OCI-LY7 (cell line): ENCODE data around the gene ALPL. TPM values are rescaled to one million over a fixed set of nuclear protein-coding genes. Genes with fewer than 3 reads are reported as not detected.

ENCODE experiments used
- BruUV-seq: library from RNA; stranded (reverse); fragments of 400-500 nt; replicated peaks from 2 replicates; lab custom pipeline; 2021; lab: Mats Ljungman, UMichigan
- CTCF ChIA-PET: fragments of 300-600 bp; sonication (Branson Sonifier 250); formaldehyde crosslinking; loops from one replicate; lab custom pipeline; 2022; ENCODE audit warnings: antibody characterized with exemption; ENCODE audit not compliant: unreplicated experiment; lab: Charles Lee
- POLR2A ChIA-PET: fragments of 300-600 bp; sonication (Branson Sonifier 250); formaldehyde crosslinking; loops from one replicate; lab custom pipeline; 2022; ENCODE audit warnings: antibody characterized with exemption; lab: Charles Lee
- DNase-seq: peaks from one replicate; pipeline ENCODE4 v3.0.0-alpha.2; 2015; ENCODE audit warnings: low spot score
- H2AFZ ChIP-seq: fragments of 200-600 bp; sonication (generic), shearing (Covaris generic); 2 replicates; pipeline ENCODE4 v1.6.1; 2014; ENCODE audit warnings: mild to moderate bottlenecking, antibody characterized with exemption, low read length, moderate library complexity
- H3K27ac ChIP-seq: fragments of 200-600 bp; sonication (generic); 2 replicates; pipeline ENCODE4 v1.5.1; 2014; ENCODE audit warnings: mixed run types, low read depth, mild to moderate bottlenecking, moderate library complexity, low read length, inconsistent platforms; ENCODE audit not compliant: poor library complexity, severe bottlenecking
- H3K36me3 ChIP-seq: fragments of 200-600 bp; sonication (generic); 2 replicates; pipeline ENCODE4 v1.6.1; 2014; ENCODE audit warnings: mild to moderate bottlenecking, antibody characterized with exemption, low read length, moderate library complexity, mixed read lengths; ENCODE audit not compliant: insufficient read depth
- H3K4me1 ChIP-seq: fragments of 200-600 bp; sonication (generic); 2 replicates; pipeline ENCODE4 v1.5.1; 2014; ENCODE audit warnings: mild to moderate bottlenecking, low read length; ENCODE audit not compliant: insufficient read depth, poor library complexity, severe bottlenecking
- H3K4me2 ChIP-seq: fragments of 200-600 bp; sonication (generic); 2 replicates; pipeline ENCODE4 v1.6.1; 2014; ENCODE audit warnings: mild to moderate bottlenecking, low read length
- H3K4me3 ChIP-seq: fragments of 200-600 bp; sonication (generic); 2 replicates; pipeline ENCODE4 v1.5.1; 2014; ENCODE audit warnings: mild to moderate bottlenecking, low read depth, low read length; ENCODE audit not compliant: poor library complexity, severe bottlenecking
- H3K79me2 ChIP-seq: fragments of 200-600 bp; sonication (generic); 2 replicates; pipeline ENCODE4 v1.6.1; 2016; ENCODE audit warnings: low read depth, mild to moderate bottlenecking, low read length, moderate library complexity, mixed read lengths; ENCODE audit not compliant: insufficient read depth
- H3K9me2 ChIP-seq: fragments of 200-600 bp; sonication (generic); 2 replicates; pipeline ENCODE4 v1.6.1; 2016; ENCODE audit warnings: mild to moderate bottlenecking, low read length, mixed read lengths; ENCODE audit not compliant: insufficient read depth
- H3K9me3 ChIP-seq: fragments of 200-600 bp; sonication (generic); 2 replicates; pipeline ENCODE4 v1.6.1; 2014; ENCODE audit warnings: mild to moderate bottlenecking, mixed run types, low read length, mixed read lengths
- H4K20me1 ChIP-seq: fragments of 200-600 bp; sonication (generic); 2 replicates; pipeline ENCODE4 v1.6.1; 2014; ENCODE audit warnings: mild to moderate bottlenecking, antibody characterized with exemption, low read length, moderate library complexity, mixed read lengths; ENCODE audit not compliant: insufficient read depth
- CTCF ChIP-seq: fragments of 200-600 bp; sonication (generic); conservative IDR thresholded peaks from 2 replicates; pipeline ENCODE4 v1.5.1; 2014; ENCODE audit warnings: mild to moderate bottlenecking, antibody characterized with exemption, low read length, moderate library complexity, mixed read lengths
- EZH2phosphoT487 ChIP-seq: fragments of 200-600 bp; sonication (generic); IDR thresholded peaks from 2 replicates; pipeline ENCODE4 v1.6.1; 2018; ENCODE audit warnings: low read depth, borderline replicate concordance, mild to moderate bottlenecking, mixed run types, antibody characterized with exemption, low read length, moderate library complexity, mixed read lengths
- intact Hi-C: fragments of 100-400 bp; cut with micrococcal nuclease; formaldehyde crosslinking; loops from one replicate; pipeline ENCODE4 v1.10.0; 2022; ENCODE audit not compliant: unreplicated experiment
- total RNA-seq, 2 experiments: library from RNA; depleted of rRNA in 1 of 2; stranded (reverse); fragments of >200 nt in 1 of 2; shearing (Covaris generic) in 1 of 2; gene quantifications; 2 replicates each; pipeline ENCODE4 v1.2.3, GENCODE V29; 2014 to 2022

ALPL gene
- total RNA-seq, 2 experiments from 2014 or later, result not detected

DNA sequence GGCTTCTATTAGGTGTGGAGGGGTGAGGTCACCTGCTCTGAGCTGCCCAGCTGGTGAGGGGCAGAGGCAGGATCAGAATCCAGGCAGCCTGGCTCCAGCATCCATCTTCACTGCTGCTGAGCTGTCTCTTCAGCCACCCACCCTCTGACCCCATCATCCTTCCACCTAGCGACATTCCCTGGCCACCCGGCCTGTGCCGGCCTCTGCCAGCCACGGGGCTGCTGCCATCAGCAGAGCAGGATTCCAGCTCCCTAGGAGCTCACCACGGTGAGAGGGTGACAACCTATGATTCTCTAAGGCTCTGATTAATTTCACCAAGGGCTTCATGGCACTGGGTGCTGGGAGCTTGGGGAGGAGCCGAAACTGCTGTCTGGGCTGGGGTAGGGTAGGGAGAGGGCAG, 32.1 kb downstream of the ALPL start:
- ChIA-PET CTCF (no interaction called here), POLR2A (no interaction called here)
- no peak for DNase-seq
- H2AFZ ChIP-seq, result no peak overlapping the region
- no peaks in the 10 kb centered on the region for H3K79me2 ChIP-seq
- intact Hi-C loops, result no loop called here
- no peaks in the 10 kb centered on the region for H3K36me3 ChIP-seq
- no peaks in the 10 kb centered on the region for H4K20me1 ChIP-seq
- TF ChIP-seq CTCF, result no peak
- no peak for TF ChIP-seq EZH2phosphoT487
- no peaks in the 10 kb centered on the region for H3K9me3 ChIP-seq
- H3K4me1 ChIP-seq, result no peaks in the 10 kb centered on the region
- no peak overlapping the region for H3K27ac ChIP-seq
- no TSS peak for BruUV-seq
- no peak overlapping the region for H3K4me3 ChIP-seq
- H3K9me2 ChIP-seq, result no peaks in the 10 kb centered on the region
- H3K4me2 ChIP-seq, result no peak overlapping the region

DNA sequence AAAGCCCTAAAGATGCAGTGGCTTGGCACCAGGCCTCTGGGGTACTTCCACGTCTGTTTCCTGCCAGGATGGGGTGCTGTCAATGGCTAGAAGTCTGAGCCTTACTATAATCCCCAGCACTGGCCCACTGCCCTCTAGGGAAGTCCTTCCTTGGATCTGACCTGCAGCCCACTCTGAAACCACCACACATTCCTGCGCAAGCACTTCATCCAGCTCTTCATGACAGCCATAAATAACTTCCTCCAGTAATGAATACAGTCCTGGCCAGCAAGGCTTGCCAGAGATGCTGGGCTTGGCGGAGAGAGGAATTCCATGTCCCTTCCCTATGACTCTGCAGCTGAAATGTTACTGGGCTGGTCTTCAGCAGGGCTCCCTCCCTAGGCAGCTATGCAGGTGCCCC, 32.6 kb downstream of the ALPL start:
- intact Hi-C loops, result no loop called here
- Histone ChIP-seq H3K9me2 (no peaks in the 10 kb centered on the region), H3K4me3 (no peak overlapping the region), H3K9me3 (no peaks in the 10 kb centered on the region), H2AFZ (no peak overlapping the region), H3K4me2 (no peak overlapping the region), H4K20me1 (no peaks in the 10 kb centered on the region), H3K36me3 (no peaks in the 10 kb centered on the region), H3K79me2 (no peaks in the 10 kb centered on the region), H3K4me1 (no peaks in the 10 kb centered on the region), H3K27ac (no peak overlapping the region)
- no TSS peak for BruUV-seq
- TF ChIP-seq CTCF, result no peak
- no peak for TF ChIP-seq EZH2phosphoT487
- DNase-seq, result no peak
- CTCF ChIA-PET, result no interaction called here
- POLR2A ChIA-PET, result no interaction called here

GRCh38 chr1:21543598-21543997, 34.4 kb downstream of the ALPL start:
- intact Hi-C loops, result no loop called here
- Histone ChIP-seq H3K4me3 (no peak overlapping the region), H3K36me3 (no peaks in the 10 kb centered on the region), H3K4me1 (no peaks in the 10 kb centered on the region), H3K27ac (no peak overlapping the region), H4K20me1 (no peaks in the 10 kb centered on the region), H2AFZ (no peak overlapping the region), H3K9me2 (no peaks in the 10 kb centered on the region), H3K9me3 (no peaks in the 10 kb centered on the region), H3K79me2 (no peaks in the 10 kb centered on the region), H3K4me2 (no peak overlapping the region)
- CTCF ChIA-PET, result no interaction called here
- TF ChIP-seq CTCF, result no peak
- no peak for TF ChIP-seq EZH2phosphoT487
- DNase-seq, result no peak
- POLR2A ChIA-PET, result no interaction called here
- no TSS peak for BruUV-seq
